ENCODE data around the gene GRIK4. TPM values are rescaled to one million over a fixed set of nuclear protein-coding genes. Genes with fewer than 3 reads are reported as not detected.

Gene GRIK4
- polyA plus RNA-seq, 1 donor from 2014 or later = 3.4 TPM

DNA sequence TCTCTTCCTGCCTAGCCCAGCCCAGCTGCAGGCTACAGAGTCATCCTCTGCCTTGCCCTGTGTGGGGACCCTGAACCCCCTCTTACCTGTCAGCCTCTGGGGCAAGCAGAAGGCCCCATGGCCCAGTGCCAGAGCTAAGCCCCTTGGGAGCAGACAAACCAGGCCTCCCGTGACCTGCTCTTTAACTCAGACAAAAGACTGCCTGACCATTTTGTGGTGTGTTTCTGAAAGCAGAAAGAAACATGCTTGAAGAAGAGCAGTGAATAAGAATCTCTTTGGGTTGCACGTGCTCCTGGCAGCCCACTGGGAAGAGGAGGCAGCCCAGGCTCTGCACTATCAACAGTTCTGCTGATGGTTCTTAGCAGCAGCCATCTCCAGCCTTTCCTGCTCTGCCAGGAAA, 118.6 kb downstream of the GRIK4 start:
- TF ChIP-seq EZH2 (IDR thresholded peaks at IDR 0.05; ENCODE audit: borderline replicate concordance, insufficient read depth, low read length, poor library complexity, severe bottlenecking) = no peak
- TF ChIP-seq, protein P1, sequence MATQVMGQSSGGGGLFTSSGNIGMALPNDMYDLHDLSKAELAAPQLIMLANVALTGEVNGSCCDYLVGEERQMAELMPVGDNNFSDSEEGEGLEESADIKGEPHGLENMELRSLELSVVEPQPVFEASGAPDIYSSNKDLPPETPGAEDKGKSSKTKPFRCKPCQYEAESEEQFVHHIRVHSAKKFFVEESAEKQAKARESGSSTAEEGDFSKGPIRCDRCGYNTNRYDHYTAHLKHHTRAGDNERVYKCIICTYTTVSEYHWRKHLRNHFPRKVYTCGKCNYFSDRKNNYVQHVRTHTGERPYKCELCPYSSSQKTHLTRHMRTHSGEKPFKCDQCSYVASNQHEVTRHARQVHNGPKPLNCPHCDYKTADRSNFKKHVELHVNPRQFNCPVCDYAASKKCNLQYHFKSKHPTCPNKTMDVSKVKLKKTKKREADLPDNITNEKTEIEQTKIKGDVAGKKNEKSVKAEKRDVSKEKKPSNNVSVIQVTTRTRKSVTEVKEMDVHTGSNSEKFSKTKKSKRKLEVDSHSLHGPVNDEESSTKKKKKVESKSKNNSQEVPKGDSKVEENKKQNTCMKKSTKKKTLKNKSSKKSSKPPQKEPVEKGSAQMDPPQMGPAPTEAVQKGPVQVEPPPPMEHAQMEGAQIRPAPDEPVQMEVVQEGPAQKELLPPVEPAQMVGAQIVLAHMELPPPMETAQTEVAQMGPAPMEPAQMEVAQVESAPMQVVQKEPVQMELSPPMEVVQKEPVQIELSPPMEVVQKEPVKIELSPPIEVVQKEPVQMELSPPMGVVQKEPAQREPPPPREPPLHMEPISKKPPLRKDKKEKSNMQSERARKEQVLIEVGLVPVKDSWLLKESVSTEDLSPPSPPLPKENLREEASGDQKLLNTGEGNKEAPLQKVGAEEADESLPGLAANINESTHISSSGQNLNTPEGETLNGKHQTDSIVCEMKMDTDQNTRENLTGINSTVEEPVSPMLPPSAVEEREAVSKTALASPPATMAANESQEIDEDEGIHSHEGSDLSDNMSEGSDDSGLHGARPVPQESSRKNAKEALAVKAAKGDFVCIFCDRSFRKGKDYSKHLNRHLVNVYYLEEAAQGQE (IDR thresholded peaks at IDR 0.05; ENCODE audit: borderline replicate concordance) = no peak
- TF ChIP-seq SMC3 (conservative IDR thresholded peaks at IDR 0.05; ENCODE audit: poor library complexity) = no peak
- TF ChIP-seq, protein P2, sequence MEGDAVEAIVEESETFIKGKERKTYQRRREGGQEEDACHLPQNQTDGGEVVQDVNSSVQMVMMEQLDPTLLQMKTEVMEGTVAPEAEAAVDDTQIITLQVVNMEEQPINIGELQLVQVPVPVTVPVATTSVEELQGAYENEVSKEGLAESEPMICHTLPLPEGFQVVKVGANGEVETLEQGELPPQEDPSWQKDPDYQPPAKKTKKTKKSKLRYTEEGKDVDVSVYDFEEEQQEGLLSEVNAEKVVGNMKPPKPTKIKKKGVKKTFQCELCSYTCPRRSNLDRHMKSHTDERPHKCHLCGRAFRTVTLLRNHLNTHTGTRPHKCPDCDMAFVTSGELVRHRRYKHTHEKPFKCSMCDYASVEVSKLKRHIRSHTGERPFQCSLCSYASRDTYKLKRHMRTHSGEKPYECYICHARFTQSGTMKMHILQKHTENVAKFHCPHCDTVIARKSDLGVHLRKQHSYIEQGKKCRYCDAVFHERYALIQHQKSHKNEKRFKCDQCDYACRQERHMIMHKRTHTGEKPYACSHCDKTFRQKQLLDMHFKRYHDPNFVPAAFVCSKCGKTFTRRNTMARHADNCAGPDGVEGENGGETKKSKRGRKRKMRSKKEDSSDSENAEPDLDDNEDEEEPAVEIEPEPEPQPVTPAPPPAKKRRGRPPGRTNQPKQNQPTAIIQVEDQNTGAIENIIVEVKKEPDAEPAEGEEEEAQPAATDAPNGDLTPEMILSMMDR (IDR thresholded peaks at IDR 0.05; ENCODE audit: poor library complexity, severe bottlenecking) = no peak
- no peak for TF ChIP-seq MXI1 (conservative IDR thresholded peaks at IDR 0.05; ENCODE audit: poor library complexity, severe bottlenecking)
- no peak for TF ChIP-seq POLR2AphosphoS5 (IDR thresholded peaks at IDR 0.05)
- no peak for TF ChIP-seq EP300 (conservative IDR thresholded peaks at IDR 0.05; ENCODE audit: poor library complexity, severe bottlenecking)
- no peak for TF ChIP-seq RAD21 (conservative IDR thresholded peaks at IDR 0.05)
- no peak for TF ChIP-seq TAF1 (IDR thresholded peaks at IDR 0.05; ENCODE audit: low read depth)
- H2AFZ ChIP-seq (ENCODE audit: low read depth, low read length) = no peak overlapping the region
- no peaks in the 10 kb centered on the region for H3K9me3 ChIP-seq (ENCODE audit: low read length)
- no peak overlapping the region for H3K4me3 ChIP-seq (ENCODE audit: low read length)
- no peaks in the 10 kb centered on the region for H3K27me3 ChIP-seq (ENCODE audit: insufficient read depth, low read depth, low read length)
- H3K9me2 ChIP-seq (ENCODE audit: insufficient read depth, low read length) = no peaks in the 10 kb centered on the region
- no peaks in the 10 kb centered on the region for H3K36me3 ChIP-seq (ENCODE audit: insufficient read depth, low read length)
- H3F3A ChIP-seq (ENCODE audit: insufficient read depth, low read length, poor library complexity, severe bottlenecking) = no peaks in the 10 kb centered on the region
- H3K4me2 ChIP-seq (ENCODE audit: low read length) = no peak overlapping the region
- no peak overlapping the region for H3K9ac ChIP-seq (ENCODE audit: low read length)
- H4K20me1 ChIP-seq (ENCODE audit: insufficient read depth) = no peaks in the 10 kb centered on the region
- no peak overlapping the region for H3K27ac ChIP-seq (ENCODE audit: low read length)
- H3K79me2 ChIP-seq (replicated peaks; ENCODE audit: insufficient read depth, low read length) = no peaks in the 10 kb centered on the region

DNA sequence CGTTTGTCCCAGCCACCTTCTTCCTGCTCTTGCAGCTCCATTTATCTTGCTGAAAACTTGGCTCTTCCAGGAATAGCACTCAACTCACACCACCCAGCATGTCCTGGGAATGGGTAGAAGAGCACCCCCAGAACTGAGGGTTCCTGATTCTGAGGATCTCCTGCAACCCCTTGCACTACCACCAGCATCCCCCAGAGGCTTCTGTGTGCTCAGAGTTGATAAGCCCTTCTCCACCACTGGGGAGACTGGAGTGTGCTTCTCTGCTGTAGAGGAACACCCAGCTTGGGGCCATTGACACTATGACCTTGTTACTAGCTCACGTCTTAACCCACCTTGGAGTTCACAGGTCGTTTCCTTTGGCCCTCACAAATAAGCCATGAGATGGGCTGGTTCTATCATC, 121.0 kb downstream of the GRIK4 start:
- H3K9ac ChIP-seq (ENCODE audit: low read length) = no peak overlapping the region
- H2AFZ ChIP-seq (ENCODE audit: low read depth, low read length) = no peak overlapping the region
- H3K27me3 ChIP-seq (ENCODE audit: insufficient read depth, low read depth, low read length) = no peaks in the 10 kb centered on the region
- H3F3A ChIP-seq (ENCODE audit: insufficient read depth, low read length, poor library complexity, severe bottlenecking) = no peaks in the 10 kb centered on the region
- no peaks in the 10 kb centered on the region for H4K20me1 ChIP-seq (ENCODE audit: insufficient read depth)
- no peaks in the 10 kb centered on the region for H3K9me2 ChIP-seq (ENCODE audit: insufficient read depth, low read length)
- no peak overlapping the region for H3K4me2 ChIP-seq (ENCODE audit: low read length)
- no peaks in the 10 kb centered on the region for H3K79me2 ChIP-seq (replicated peaks; ENCODE audit: insufficient read depth, low read length)
- H3K27ac ChIP-seq (ENCODE audit: low read length) = no peak overlapping the region
- TF ChIP-seq SMC3 (conservative IDR thresholded peaks at IDR 0.05; ENCODE audit: poor library complexity) (no peak), POLR2AphosphoS5 (IDR thresholded peaks at IDR 0.05) (no peak), RAD21 (conservative IDR thresholded peaks at IDR 0.05) (no peak), EZH2 (IDR thresholded peaks at IDR 0.05; ENCODE audit: borderline replicate concordance, insufficient read depth, low read length, poor library complexity, severe bottlenecking) (no peak), TAF1 (IDR thresholded peaks at IDR 0.05; ENCODE audit: low read depth) (no peak), EP300 (conservative IDR thresholded peaks at IDR 0.05; ENCODE audit: poor library complexity, severe bottlenecking) (no peak), MXI1 (conservative IDR thresholded peaks at IDR 0.05; ENCODE audit: poor library complexity, severe bottlenecking) (no peak)
- TF ChIP-seq, protein P1 (IDR thresholded peaks at IDR 0.05; ENCODE audit: borderline replicate concordance) = no peak
- TF ChIP-seq, protein P2 (IDR thresholded peaks at IDR 0.05; ENCODE audit: poor library complexity, severe bottlenecking) = no peak
- no peaks in the 10 kb centered on the region for H3K36me3 ChIP-seq (ENCODE audit: insufficient read depth, low read length)
- no peaks in the 10 kb centered on the region for H3K9me3 ChIP-seq (ENCODE audit: low read length)
- no peak overlapping the region for H3K4me3 ChIP-seq (ENCODE audit: low read length)

Data from neural cell (in vitro differentiated cells).